Activated effector memory CD4-positive, alpha-beta T cell treated with anti-CD3 and anti-CD28 coated beads, Interleukin-2, amount 50 U/mL, for 16 hours (primary cell): ENCODE data around the gene CTSS.

Experiments used
- DNase-seq: peaks from one replicate; pipeline ENCODE4 v3.0.0-alpha.2; 2020

Gene CTSS

GRCh38 chr1:150696590-150696989 lies 69.0 kb downstream of the CTSS start:
- no peak for DNase-seq

- no peak for DNase-seq
Observed at GRCh38 chr1:150696162-150696561, 69.4 kb downstream of the CTSS start.

- no peak for DNase-seq
Observed at GRCh38 chr1:150695561-150695960, 70.0 kb downstream of the CTSS start.

GRCh38 chr1:150692720-150693119 lies 72.9 kb downstream of the CTSS start:
- DNase-seq: no peak

- DNase-seq: no peak
Observed at GRCh38 chr1:150688763-150689162, 76.8 kb downstream of the CTSS start.

GRCh38 chr1:150686275-150686674 lies 79.3 kb downstream of the CTSS start:
- DNase-seq: no peak

- DNase-seq: no peak
Observed at GRCh38 chr1:150683914-150684313, 81.7 kb downstream of the CTSS start.
